Astrocyte (in vitro differentiated cells and primary cell): Measurements from ENCODE around the gene TMEM50A.

ENCODE experiments used
- EZH2 ChIP-seq: IDR thresholded peaks from 2 replicates; pipeline ENCODE4 v1.6.1; 2012; ENCODE audit warnings: mild to moderate bottlenecking, low read length, inconsistent platforms; ENCODE audit not compliant: insufficient read depth
- TF ChIP-seq, protein P1 (sequence below): IDR thresholded peaks from 2 replicates; pipeline ENCODE4 v1.5.1; 2011; ENCODE audit warnings: low read depth, mild to moderate bottlenecking, inconsistent platforms, low read length, moderate library complexity; ENCODE audit not compliant: insufficient read depth

DNA sequence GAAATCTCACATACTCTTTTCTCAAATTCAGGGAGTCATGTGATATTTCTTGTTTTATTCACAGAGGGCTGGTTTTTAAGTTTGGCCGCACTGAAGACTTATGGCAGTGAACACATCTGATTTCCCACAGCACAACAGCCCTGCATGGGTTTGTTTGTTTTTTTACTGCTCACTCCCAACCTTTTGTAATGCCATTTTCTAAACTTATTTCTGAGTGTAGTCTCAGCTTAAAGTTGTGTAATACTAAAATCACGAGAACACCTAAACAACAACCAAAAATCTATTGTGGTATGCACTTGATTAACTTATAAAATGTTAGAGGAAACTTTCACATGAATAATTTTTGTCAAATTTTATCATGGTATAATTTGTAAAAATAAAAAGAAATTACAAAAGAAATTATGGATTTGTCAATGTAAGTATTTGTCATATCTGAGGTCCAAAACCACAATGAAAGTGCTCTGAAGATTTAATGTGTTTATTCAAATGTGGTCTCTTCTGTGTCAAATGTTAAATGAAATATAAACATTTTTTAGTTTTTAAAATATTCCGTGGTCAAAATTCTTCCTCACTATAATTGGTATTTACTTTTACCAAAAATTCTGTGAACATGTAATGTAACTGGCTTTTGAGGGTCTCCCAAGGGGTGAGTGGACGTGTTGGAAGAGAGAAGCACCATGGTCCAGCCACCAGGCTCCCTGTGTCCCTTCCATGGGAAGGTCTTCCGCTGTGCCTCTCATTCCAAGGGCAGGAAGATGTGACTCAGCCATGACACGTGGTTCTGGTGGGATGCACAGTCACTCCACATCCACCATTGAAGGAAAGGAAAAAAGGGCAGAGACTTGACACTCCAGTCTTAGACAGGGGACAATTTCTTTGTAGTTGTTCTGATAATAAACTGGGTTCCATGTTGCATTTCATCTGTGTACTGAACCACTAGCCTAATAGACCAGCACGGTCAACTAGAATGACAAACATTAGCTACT is 22.8 kb downstream of the TMEM50A start:
- TF ChIP-seq, protein P1, sequence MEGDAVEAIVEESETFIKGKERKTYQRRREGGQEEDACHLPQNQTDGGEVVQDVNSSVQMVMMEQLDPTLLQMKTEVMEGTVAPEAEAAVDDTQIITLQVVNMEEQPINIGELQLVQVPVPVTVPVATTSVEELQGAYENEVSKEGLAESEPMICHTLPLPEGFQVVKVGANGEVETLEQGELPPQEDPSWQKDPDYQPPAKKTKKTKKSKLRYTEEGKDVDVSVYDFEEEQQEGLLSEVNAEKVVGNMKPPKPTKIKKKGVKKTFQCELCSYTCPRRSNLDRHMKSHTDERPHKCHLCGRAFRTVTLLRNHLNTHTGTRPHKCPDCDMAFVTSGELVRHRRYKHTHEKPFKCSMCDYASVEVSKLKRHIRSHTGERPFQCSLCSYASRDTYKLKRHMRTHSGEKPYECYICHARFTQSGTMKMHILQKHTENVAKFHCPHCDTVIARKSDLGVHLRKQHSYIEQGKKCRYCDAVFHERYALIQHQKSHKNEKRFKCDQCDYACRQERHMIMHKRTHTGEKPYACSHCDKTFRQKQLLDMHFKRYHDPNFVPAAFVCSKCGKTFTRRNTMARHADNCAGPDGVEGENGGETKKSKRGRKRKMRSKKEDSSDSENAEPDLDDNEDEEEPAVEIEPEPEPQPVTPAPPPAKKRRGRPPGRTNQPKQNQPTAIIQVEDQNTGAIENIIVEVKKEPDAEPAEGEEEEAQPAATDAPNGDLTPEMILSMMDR = no peak
- no peak for TF ChIP-seq EZH2
